H1 (cell line): Measurements from ENCODE around the gene CASZ1. TPM values are rescaled to one million over a fixed set of nuclear protein-coding genes. Genes with fewer than 3 reads are reported as not detected.

ENCODE experiments used
- CTCF ChIA-PET: fragments of 300-600 bp; sonication (Branson Sonifier 250); formaldehyde crosslinking; loops from one replicate; lab custom pipeline; 2021; ENCODE audit not compliant: partially characterized antibody; lab: Charles Lee
- POLR2A ChIA-PET: fragments of 300-600 bp; sonication (Branson Sonifier 250); formaldehyde crosslinking; loops from one replicate; lab custom pipeline; 2021; ENCODE audit warnings: inconsistent platforms; ENCODE audit not compliant: partially characterized antibody; lab: Charles Lee
- DNase-seq, 2 experiments: peaks; one replicate each; pipeline versions ENCODE4 v3.0.0 to v3.0.0-alpha.2; 2010 to 2022; ENCODE audit warnings: low spot score in 2 of 2, low read depth in 1 of 2, mixed read lengths in 1 of 2
- FAIRE-seq: peaks from 2 replicates; lab custom pipeline; 2011; peaks lifted over from hg19 to GRCh38; lab: Jason Lieb, UNC
- H2AFZ ChIP-seq: 2 replicates; pipeline ENCODE4 v1.8.1; 2012; ENCODE audit warnings: low read length, inconsistent platforms
- H2AK5ac ChIP-seq: 2 replicates; pipeline ENCODE4 v1.6.1; 2013; ENCODE audit warnings: low read depth, low read length
- H2BK120ac ChIP-seq: replicated peaks from 2 replicates; pipeline ENCODE3; 2013; ENCODE audit warnings: low read depth, low read length, inconsistent platforms
- H2BK12ac ChIP-seq: 2 replicates; pipeline ENCODE4 v1.6.1; 2013; ENCODE audit warnings: low read depth, low read length
- H2BK15ac ChIP-seq: 2 replicates; pipeline ENCODE4 v1.6.1; 2013; ENCODE audit warnings: low read length
- H2BK20ac ChIP-seq: 2 replicates; pipeline ENCODE4 v1.6.1; 2013; ENCODE audit warnings: low read length
- H2BK5ac ChIP-seq: 2 replicates; pipeline ENCODE4 v1.6.1; 2013; ENCODE audit warnings: low read depth, low read length
- H3K14ac ChIP-seq: 2 replicates; pipeline ENCODE4 v1.6.1; 2013; ENCODE audit warnings: inconsistent platforms; ENCODE audit not compliant: insufficient read length
- H3K18ac ChIP-seq: 2 replicates; pipeline ENCODE4 v1.6.1; 2013; ENCODE audit warnings: low read length; ENCODE audit errors: extremely low read depth
- H3K23ac ChIP-seq: 2 replicates; pipeline ENCODE4 v1.6.1; 2013; ENCODE audit warnings: inconsistent platforms; ENCODE audit not compliant: insufficient read length
- H3K23me2 ChIP-seq: 2 replicates; pipeline ENCODE4 v1.6.1; 2013; ENCODE audit warnings: low read depth, low read length
- H3K27ac ChIP-seq: 2 replicates; pipeline ENCODE4 v1.6.1; 2011; ENCODE audit warnings: low read depth, low read length, inconsistent platforms
- H3K27me3 ChIP-seq, 4 experiments: replicated peaks in 1 of 4; 1 replicate in 1 of 4; 2 replicates in 3 of 4; pipeline versions ENCODE4 v1.6.1 to v1.8.1; 2011 to 2013; ENCODE audit warnings: low read length in 3 of 4, mild to moderate bottlenecking in 3 of 4, inconsistent platforms in 2 of 4, mixed read lengths in 2 of 4, moderate library complexity in 1 of 4; ENCODE audit not compliant: control insufficient read depth in 3 of 4, insufficient read depth in 3 of 4; ENCODE audit errors: extremely low read depth in 1 of 4
- H3K36me3 ChIP-seq, 4 experiments: 2 replicates each; pipeline versions ENCODE4 v1.6.1 to v1.8.1; 2011 to 2013; ENCODE audit warnings: mild to moderate bottlenecking in 4 of 4, low read length in 3 of 4, moderate library complexity in 2 of 4, control low read depth in 1 of 4, inconsistent platforms in 1 of 4; ENCODE audit not compliant: insufficient read depth in 4 of 4, control insufficient read depth in 2 of 4
- H3K4ac ChIP-seq: replicated peaks from 2 replicates; pipeline ENCODE3; 2013; ENCODE audit warnings: low read length, low read depth, mixed read lengths, inconsistent platforms; ENCODE audit not compliant: insufficient read length
- H3K4me1 ChIP-seq, 4 experiments: replicated peaks in 1 of 4; 1 replicate in 1 of 4; 2 replicates in 3 of 4; pipeline versions ENCODE4 v1.6.1 to v1.8.1; 2011 to 2013; ENCODE audit warnings: low read length in 3 of 4, inconsistent platforms in 2 of 4, mixed read lengths in 1 of 4; ENCODE audit not compliant: insufficient read depth in 4 of 4, control insufficient read depth in 3 of 4
- H3K4me2 ChIP-seq, 2 experiments: 2 replicates each; pipeline versions ENCODE4 v1.6.1 to v1.8.1; 2011 to 2013; ENCODE audit warnings: low read depth in 2 of 2, low read length in 2 of 2, control low read depth in 1 of 2, inconsistent platforms in 1 of 2, mild to moderate bottlenecking in 1 of 2; ENCODE audit not compliant: insufficient read depth in 1 of 2
- H3K4me3 ChIP-seq, 4 experiments: fragments of 200-600, 300-600 bp in 1 of 4; sonication (generic), shearing (Covaris generic), sonication (Bioruptor Twin) in 1 of 4; 2 replicates each; pipeline versions ENCODE4 v1.5.1 to v1.8.1; 2011 to 2016; ENCODE audit warnings: low read length in 4 of 4, low read depth in 3 of 4, control low read depth in 2 of 4, inconsistent platforms in 2 of 4, mild to moderate bottlenecking in 2 of 4, mixed read lengths in 1 of 4, moderate library complexity in 1 of 4; ENCODE audit not compliant: insufficient read depth in 2 of 4; ENCODE audit errors: extremely low read depth in 1 of 4
- H3K56ac ChIP-seq: replicated peaks from 2 replicates; pipeline ENCODE3; 2013; ENCODE audit warnings: low read depth, mild to moderate bottlenecking, mixed read lengths, low read length, inconsistent platforms; ENCODE audit not compliant: insufficient read length
- H3K79me1 ChIP-seq: 2 replicates; pipeline ENCODE4 v1.6.1; 2013; ENCODE audit warnings: low read depth, low read length, control low read depth
- H3K79me2 ChIP-seq, 2 experiments: 2 replicates each; pipeline versions ENCODE4 v1.6.1 to v1.8.1; 2012 to 2013; ENCODE audit warnings: low read length in 2 of 2, mild to moderate bottlenecking in 2 of 2, inconsistent platforms in 1 of 2; ENCODE audit not compliant: insufficient read depth in 2 of 2, control insufficient read depth in 1 of 2
- H3K9ac ChIP-seq, 4 experiments: replicated peaks in 1 of 4; 1 replicate in 1 of 4; 2 replicates in 3 of 4; pipeline versions ENCODE4 v1.6.1 to v1.8.1; 2011 to 2013; ENCODE audit warnings: low read depth in 3 of 4, low read length in 3 of 4, control low read depth in 2 of 4, mild to moderate bottlenecking in 2 of 4, moderate library complexity in 2 of 4, inconsistent platforms in 1 of 4; ENCODE audit errors: extremely low read depth in 1 of 4
- H3K9me3 ChIP-seq, 2 experiments: 2 replicates each; pipeline versions ENCODE4 v1.6.1 to v1.8.1; 2012 to 2013; ENCODE audit warnings: mild to moderate bottlenecking in 2 of 2, moderate library complexity in 2 of 2, control low read depth in 1 of 2, inconsistent platforms in 1 of 2, low read depth in 1 of 2, low read length in 1 of 2, mixed read lengths in 1 of 2; ENCODE audit not compliant: insufficient read depth in 2 of 2
- H4K20me1 ChIP-seq, 2 experiments: replicated peaks in 1 of 2; 2 replicates each; pipeline versions ENCODE3 to v1.8.1; 2011 to 2013; ENCODE audit warnings: inconsistent platforms in 2 of 2, low read length in 2 of 2, mild to moderate bottlenecking in 1 of 2; ENCODE audit not compliant: insufficient read depth in 2 of 2, control insufficient read depth in 1 of 2
- H4K5ac ChIP-seq: 2 replicates; pipeline ENCODE4 v1.6.1; 2013; ENCODE audit warnings: low read length, low read depth, mixed read lengths, inconsistent platforms; ENCODE audit not compliant: insufficient read length
- H4K8ac ChIP-seq: 2 replicates; pipeline ENCODE4 v1.8.0; 2013; ENCODE audit warnings: mild to moderate bottlenecking, moderate library complexity, low read length, inconsistent platforms; ENCODE audit not compliant: insufficient read depth; ENCODE audit errors: extremely low read depth
- H4K91ac ChIP-seq: replicated peaks from 2 replicates; pipeline ENCODE3; 2013; ENCODE audit warnings: low read length, mixed read lengths, inconsistent platforms; ENCODE audit not compliant: insufficient read length
- WGBS, 2 experiments: shearing (Covaris generic) in 1 of 2; methylation state at CpG; one replicate each; pipeline versions ENCODE4 v1.1.6 to v1.1.7; 2013 to 2015; ENCODE audit warnings: low lambda C conversion rate in 2 of 2, mixed read lengths in 2 of 2, inconsistent platforms in 1 of 2, low coverage in 1 of 2, missing lambda C conversion rate in 1 of 2; ENCODE audit not compliant: insufficient replicate concordance in 2 of 2, insufficient coverage in 1 of 2, insufficient read length in 1 of 2; ENCODE audit errors: extremely low coverage in 1 of 2, missing lambda C conversion rate in 1 of 2; 5-methylcytosine and 5-hydroxymethylcytosine counted together
- polyA plus RNA-seq, 7 experiments: library from polyadenylated mRNA; depleted of rRNA in 3 of 7; stranded (reverse) in 5 of 7; unstranded in 2 of 7; fragments of >200 nt in 5 of 7; fragments of 200-250 nt in 2 of 7; gene quantifications; 1 replicate in 5 of 7; 2 replicates in 1 of 7; 4 replicates in 1 of 7; pipeline versions ENCODE4 v1.2.1 to v1.2.3, GENCODE V29; 2011 to 2013; ENCODE audit warnings: missing spikeins in 2 of 7, mixed read lengths in 2 of 7
- total RNA-seq: library from RNA; stranded (reverse); fragmentation: NEBNext Ultra II Directional; extraction: Animal tissue kit (Norgen Biotek cat#: 25700); gene quantifications from 2 replicates; pipeline ENCODE4 v1.2.1, GENCODE V29; 2021

Gene CASZ1
- total and polyA plus RNA-seq, 2 of the 8 experiments (the other 6 are each of a cell fraction or from before 2014, with no cell fraction given): 4.4 to 7.7 TPM

DNA sequence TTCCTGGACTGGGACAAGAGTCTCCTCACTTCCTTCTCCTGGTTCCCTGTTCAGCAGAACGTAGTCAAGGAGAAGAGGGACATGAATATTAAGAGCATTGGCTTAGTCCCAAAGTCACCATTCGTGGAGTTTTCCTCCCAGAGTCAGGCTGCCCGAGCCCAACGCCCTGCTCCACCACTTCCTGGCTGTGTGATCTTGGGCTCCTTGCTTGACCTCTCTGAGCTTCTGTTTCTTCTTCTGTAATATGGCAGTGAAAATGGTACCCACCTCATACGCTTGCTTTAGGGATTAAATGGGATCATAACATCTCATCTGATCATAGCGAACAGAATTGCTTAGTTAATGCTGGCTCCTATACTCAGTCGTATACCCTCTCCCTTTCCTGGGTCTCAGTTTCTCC, 12.0 kb upstream of the CASZ1 start:
- no peak overlapping the region for H3K4me2 ChIP-seq

More for the DNA sequence above, 12.0 kb upstream of the CASZ1 start:
- peaks cover 0 to 3% (median 0%) of the 10 kb centered on the region in 4 experiments; a peak in 1 of 7 replicates for H3K4me1 ChIP-seq
- H3K27me3 ChIP-seq: no peaks in the 10 kb centered on the region
- H3K79me2 ChIP-seq: no peaks in the 10 kb centered on the region
- H2BK120ac ChIP-seq: no peak overlapping the region
- H3K4ac ChIP-seq: no peak overlapping the region
- H2BK12ac ChIP-seq: no peak overlapping the region
- no peak overlapping the region for H3K18ac ChIP-seq
- no peak overlapping the region for H3K9ac ChIP-seq
- FAIRE-seq: no peak
- ChIA-PET CTCF (no interaction called here), POLR2A (no interaction called here)
- H3K23me2 ChIP-seq: peaks cover 6% of the 10 kb centered on the region; the same call in 1 of the 2 replicates
- no peak overlapping the region for H3K27ac ChIP-seq
- H3K79me1 ChIP-seq: no peaks in the 10 kb centered on the region
- H3K9me3 ChIP-seq: no peaks in the 10 kb centered on the region
- no peaks in the 10 kb centered on the region for H3K36me3 ChIP-seq
- H2AK5ac ChIP-seq: no peak overlapping the region
- peaks cover 0 to 3% of the 10 kb centered on the region in 2 experiments for H4K20me1 ChIP-seq
- DNase-seq: no peak
- no peak overlapping the region for H2BK20ac ChIP-seq
- no peak overlapping the region for H4K8ac ChIP-seq
- 89% methylated on average over 7 of the region's 7 CpGs; no CpG with 5 or more reads in 1 of the 2 experiments for WGBS, 2 experiments
- no peak overlapping the region for H2BK15ac ChIP-seq
- H3K23ac ChIP-seq: no peak overlapping the region
- no peak overlapping the region for H3K56ac ChIP-seq
- H2BK5ac ChIP-seq: no peak overlapping the region
- no peak overlapping the region for H2AFZ ChIP-seq
- H4K5ac ChIP-seq: no peak overlapping the region
- H4K91ac ChIP-seq: no peak overlapping the region
- H3K4me3 ChIP-seq: no peak overlapping the region
- no peak overlapping the region for H3K14ac ChIP-seq
